SIG-M5 treated with dmso at 0.1 percent for 504 hours (cell line): Measurements from ENCODE around the gene HTR3D.
"Not testable (repeated sequence)": the region's sequence is repeated elsewhere in the genome, so short reads cannot be mapped to it uniquely, and the experiment has no call there.

ENCODE experiments used
- DNase-seq: peaks from one replicate; lab custom pipeline; 2025; ENCODE audit not compliant: unreplicated experiment; lab: John Stamatoyannopoulos, UW

The HTR3D gene

DNA sequence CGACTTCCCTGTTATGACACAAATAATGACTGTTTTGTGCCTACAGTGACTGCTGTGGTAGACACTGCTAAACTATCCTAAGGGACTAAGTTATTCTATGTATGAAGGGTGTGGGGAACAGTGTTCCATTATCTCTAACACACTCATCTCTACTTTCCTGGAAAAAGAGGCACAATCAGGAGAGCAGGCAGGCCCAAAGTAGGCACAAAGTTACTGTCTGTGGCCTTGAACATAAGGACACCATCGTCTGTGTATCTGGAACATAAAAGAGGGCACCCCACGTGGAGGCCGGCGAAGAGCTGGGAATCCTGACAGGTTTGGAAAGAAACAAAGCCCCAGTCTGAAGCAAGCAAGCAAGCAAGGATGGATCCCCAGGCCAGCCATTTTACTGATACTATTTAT, 15.4 kb upstream of the HTR3D start:
- DNase-seq = no peak

DNA sequence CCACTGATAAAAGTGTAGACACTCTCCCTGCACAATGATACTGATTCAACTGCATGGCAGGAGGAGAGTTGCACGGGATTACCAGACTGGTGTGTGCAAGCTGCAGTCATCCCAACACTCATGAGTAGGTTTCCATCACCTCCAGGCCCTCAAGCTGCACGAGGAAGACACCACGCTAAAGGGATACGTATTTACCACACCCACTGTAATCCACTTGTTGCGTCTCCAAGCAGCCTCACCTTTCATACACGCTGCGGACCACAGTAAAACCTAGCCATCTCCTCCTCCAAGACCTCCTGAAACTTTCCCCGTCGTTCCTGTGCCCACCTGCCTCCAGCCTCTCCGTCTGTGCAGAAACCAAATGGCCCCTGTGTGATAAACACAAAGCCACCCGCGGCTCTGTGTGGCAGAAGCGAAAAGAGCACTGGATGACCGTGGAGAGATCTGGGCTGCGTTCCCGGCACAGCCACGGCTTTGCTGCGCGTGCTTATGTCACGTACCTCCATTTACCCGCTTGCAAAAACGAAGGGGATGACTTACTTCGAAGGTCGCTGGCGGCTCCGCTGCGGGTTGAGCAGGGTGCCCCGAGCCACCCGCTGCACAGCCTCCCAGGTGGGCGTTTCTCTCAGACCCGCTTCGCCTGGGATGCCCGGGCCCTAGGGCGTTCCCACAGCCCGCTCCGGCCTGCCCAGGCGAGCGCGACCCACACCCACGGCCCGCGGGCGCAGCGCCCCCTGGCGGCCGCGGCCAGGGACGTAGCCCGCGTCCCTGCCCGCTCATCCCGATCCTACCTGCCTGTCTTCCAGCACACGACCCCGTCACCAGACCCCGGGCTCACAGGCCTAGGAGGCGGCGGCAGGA, 14.5 kb upstream of the HTR3D start:
- peak; percentile 53 for DNase-seq

DNA sequence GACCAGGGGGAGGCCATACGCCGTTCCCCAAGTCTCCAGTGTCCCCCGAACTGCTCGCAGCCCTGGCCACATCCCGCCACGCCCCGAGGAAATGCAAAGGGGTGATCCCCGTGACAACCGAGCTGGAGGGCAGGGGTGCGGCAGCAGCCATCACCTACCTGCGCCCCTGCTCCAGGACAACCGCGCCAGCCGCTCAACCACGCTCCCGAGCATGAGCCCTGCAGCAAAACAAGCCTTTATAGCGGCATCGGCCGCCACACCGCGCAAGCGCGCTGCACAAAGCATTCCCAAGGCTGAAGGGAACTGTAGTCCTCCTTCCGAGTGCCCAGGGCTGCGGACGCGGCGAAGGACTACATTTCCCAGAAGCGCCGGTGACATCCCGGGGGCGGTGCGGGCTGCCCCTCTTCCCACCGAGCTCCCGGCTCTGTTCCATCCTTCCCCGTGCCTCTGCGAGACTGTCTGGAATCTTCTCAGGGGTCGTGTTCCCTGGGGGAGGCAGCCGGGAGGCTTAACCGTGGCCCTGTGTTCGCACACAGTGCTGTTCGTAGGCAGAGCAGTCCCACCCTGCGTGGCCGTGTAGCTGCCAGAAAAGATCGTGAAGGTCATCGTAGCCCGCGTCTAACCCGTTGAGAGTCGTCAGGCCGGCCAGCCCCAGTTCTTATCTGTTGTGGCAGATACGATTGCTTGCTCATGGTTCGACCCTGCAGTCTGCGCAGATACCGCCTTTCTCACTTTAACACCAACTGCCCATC, 13.7 kb upstream of the HTR3D start, which contains the start of gene ABCC5:
Gene ABCC5, minus strand, starts transcription at position 213 of the 752 bp plus-strand sequence. CDS start 3,492 bp downstream, outside the sequence.
- DNase-seq = peak; percentile 94

- no peak for DNase-seq
Measured at GRCh38 chr3:184018424-184018973, 13.0 kb upstream of the HTR3D start.

- DNase-seq = peak; percentile 84
Measured at GRCh38 chr3:184022323-184022722, 9.2 kb upstream of the HTR3D start.

GRCh38 chr3:184025256-184025655, 6.3 kb upstream of the HTR3D start:
- DNase-seq = not testable (repeated sequence)

- DNase-seq = not testable (repeated sequence)
Measured at GRCh38 chr3:184028275-184028890, 3.2 kb upstream of the HTR3D start.

GRCh38 chr3:184029443-184029842, 2.1 kb upstream of the HTR3D start:
- DNase-seq = no peak

DNA sequence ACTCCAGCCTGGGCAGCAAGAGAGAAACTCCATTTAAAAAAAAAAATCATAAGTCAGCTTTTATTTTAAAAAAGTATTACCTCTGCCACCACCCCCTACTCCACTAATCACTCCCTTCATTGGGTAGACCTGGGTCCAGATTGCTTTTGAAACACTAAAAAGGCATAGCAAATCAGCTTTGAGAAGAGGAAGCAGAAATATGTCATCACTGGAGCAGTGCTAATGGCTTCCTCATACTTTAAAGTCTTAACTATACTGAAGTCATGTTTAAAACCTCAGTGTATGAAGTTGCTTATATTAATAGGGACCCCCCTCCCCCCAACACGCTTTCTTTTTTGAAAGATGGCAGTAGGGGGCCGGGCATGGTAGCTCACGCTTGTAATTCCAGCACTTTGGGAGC, 1.0 kb upstream of the HTR3D start:
- DNase-seq = no peak

DNA sequence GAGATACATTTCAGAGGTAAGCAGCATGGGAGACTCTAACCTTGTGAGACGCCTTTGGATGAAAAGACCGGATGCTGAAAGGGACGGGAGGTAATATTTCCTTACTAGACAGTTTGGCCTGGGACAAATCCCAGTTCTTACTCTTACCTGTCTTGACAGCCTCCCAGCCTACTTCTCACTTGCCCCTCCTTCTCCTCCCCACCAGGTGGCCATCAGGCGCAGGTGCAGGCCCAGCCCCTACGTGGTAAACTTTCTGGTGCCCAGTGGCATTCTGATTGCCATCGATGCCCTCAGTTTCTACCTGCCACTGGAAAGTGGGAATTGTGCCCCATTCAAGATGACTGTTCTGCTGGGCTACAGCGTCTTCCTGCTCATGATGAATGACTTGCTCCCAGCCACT, 6.3 kb downstream of the HTR3D start:
- DNase-seq = no peak

GRCh38 chr3:184038307-184038706, 6.8 kb downstream of the HTR3D start:
- DNase-seq = not testable (repeated sequence)

DNA sequence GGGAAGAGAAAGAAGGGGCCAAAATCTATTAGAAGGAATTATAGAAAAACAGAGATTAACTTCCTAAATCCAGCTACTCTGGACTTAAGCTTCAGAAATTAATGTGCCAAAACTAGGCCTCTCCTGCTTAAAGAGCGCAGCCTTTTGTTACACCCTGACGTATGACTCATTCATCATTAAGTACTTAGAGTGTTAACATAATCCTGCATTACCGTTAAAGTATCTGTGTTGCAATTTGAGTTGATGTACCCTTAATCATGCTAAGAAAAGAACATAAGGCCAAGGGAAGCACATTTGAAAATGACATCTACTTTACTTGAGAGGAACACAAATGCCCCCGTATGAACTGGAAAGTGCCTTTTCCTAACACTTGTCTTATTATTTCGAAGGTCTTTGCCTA, 7.9 kb downstream of the HTR3D start:
- DNase-seq = no peak

- DNase-seq = peak; percentile 40
Measured at GRCh38 chr3:184040010-184040409, 8.5 kb downstream of the HTR3D start.

DNA sequence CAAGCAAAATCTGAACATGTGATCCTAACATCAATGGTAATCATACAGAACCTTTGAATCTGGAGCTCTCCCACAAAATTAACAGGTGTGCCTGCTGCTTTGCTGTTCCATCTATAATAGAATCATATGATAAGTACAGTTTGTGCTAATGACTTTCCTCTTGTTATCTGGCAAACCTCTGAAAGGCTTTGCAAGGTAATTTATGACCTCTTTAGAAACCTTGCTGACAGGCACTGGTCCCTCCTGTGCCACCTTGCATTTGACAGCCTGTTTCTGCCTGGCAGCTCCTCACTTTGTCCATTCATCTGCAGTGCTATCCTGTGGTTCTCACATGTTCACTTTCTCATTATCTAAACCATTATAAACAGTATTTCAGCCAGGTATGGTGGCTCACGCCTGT, 11.1 kb downstream of the HTR3D start:
- DNase-seq = no peak

DNA sequence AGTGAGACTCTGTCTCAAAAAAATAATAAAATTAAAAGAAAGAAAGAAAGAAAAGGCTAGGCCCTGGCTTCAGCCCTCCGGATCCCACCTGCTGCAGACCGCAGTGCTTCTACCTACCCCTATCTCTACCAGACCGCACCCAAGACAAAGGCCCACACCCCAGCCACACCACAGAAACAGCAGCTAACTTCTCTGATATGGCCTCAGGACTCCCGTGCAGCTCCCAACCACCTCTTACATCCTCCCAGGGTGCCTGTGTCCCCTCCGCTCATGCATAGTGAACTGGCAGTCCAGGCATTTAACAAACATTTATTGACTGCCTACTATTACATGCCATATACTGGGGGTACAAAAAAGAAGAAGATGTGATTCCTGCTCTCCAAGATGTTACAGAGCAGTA, 14.5 kb downstream of the HTR3D start:
- no peak for DNase-seq

DNA sequence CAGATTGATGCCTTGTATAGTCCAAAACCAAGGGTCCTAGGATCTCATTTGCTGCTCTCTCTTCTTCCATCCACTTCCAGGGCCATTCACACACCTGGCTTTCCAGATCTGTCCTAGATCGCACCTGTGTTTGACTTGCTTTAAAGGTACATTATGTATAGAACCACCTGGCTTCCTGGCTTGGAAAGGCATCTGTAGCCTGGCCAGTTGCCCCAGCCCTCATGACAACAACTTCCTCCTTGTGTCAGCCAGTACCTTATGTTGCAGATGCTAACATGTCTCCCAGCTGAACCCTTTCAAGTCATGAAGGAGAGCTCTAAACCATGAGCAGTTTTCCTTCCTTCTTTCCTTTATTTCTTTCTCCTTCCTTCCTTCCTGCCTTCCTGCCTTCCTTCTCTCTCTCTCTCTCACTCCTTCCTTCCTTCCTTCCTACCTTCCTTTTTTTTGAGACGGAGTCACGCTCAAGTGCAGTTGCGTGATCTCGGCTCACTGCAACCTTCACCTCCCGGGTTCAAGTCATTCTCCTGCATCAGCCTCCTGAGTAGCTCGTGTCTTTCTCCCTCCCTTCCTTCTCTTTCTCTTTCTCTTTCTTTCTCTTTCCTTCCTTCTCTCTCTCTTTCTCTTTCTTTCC, 18.8 kb downstream of the HTR3D start:
- DNase-seq = peak; percentile 9

DNA sequence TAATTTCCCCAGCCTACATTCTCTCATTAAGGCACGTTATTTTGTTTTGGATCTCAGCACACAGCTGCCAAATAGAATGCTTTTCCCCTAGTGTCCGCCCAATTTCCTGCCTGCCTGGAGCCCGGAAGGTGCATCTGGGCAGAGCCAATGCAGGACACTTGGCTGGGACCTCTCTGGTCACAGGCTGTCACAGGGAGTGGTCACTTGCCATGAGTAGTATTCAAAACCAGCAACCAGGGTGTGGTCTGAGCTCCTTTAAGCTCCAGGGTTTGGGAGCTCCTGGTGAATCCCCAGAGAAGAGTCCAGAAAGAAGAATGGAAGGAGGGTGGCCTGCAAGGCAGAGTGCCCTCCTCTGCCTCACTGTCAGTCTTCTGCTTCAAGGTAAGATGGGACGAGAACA, 21.2 kb downstream of the HTR3D start, which contains the start of gene HTR3C:
Gene HTR3C, plus strand, starts transcription at position 281 of the 400 bp plus-strand sequence. Its CDS starts 34 bp downstream, at position 315.
- DNase-seq = no peak

DNA sequence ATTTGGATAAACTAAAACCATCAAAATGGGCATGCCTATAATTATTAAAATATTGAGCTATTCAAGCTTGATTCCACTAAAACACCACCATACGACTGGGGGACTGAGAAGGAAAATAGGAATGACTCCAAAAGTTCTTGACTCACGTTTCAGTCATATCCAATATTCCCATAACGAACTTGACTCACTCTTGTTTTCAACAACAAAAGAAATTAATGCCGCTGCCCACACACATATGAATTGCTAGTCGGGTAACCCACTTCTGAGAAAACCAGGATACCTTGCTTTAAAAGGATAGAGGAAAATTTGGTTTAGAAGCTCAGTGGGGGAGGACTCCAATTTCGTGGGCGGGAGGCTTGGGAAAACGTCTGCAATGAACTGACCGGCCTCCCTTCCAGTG, 26.5 kb downstream of the HTR3D start:
- DNase-seq = no peak

DNA sequence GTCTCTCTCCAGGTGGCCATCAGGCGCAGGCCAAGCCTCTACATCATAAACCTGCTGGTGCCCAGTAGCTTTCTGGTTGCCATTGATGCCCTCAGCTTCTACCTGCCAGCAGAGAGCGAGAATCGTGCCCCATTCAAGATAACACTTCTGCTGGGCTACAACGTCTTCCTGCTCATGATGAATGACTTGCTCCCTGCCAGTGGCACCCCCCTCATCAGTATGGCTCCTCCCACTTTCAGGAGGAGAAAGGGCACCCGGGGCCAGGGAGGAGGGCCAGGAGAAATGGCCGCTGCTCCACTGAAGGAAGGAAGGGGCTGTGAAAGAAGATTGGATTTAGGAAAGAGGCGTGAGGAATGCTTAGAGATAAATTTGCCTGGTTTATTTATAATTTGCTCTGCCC, 27.9 kb downstream of the HTR3D start:
- DNase-seq = no peak

GRCh38 chr3:184062637-184063036, 31.1 kb downstream of the HTR3D start:
- no peak for DNase-seq

DNA sequence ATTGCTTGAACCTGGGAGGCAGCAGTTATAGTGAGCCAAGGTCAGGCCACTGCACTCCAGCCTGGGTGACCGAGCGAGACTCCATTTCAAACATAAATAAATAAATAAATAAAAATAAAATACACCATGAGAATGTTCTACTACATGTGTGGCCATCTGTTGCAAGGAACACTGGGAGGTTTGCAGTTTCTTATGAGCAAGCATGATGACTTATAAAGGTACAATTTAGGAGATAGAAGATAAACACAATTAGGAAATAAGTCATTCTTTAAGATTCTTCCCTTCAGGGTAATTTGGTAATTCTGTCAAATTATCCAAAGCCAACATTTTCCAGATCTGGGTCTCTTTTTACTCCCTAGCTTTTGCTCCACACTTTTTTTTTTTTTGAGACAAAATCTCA, 34.7 kb downstream of the HTR3D start:
- no peak for DNase-seq
